GM12892 (cell line): Measurements from ENCODE around the gene ACYP2.

Experiments
- POLR2A ChIP-seq: IDR thresholded peaks from 2 replicates; pipeline ENCODE4 v1.6.1; 2011; ENCODE audit warnings: low read depth, low read length, control low read depth
- TAF1 ChIP-seq: IDR thresholded peaks from 2 replicates; pipeline ENCODE4 v1.6.1; 2011; ENCODE audit warnings: low read depth, mild to moderate bottlenecking, control low read depth, low read length, borderline replicate concordance

- TF ChIP-seq POLR2A (no peak), TAF1 (no peak)
These were observed 23.8 kb downstream of the ACYP2 start for GRCh38 chr2:54139210-54139609.
